NCI-H345 (cell line): ENCODE measurements around the gene FCGR3A.
"Not testable (repeated sequence)": the region's sequence is repeated elsewhere in the genome, so short reads cannot be mapped to it uniquely, and the experiment has no call there.

Experiments used
- DNase-seq: peaks from one replicate; lab custom pipeline; 2025; lab: John Stamatoyannopoulos, UW

Gene FCGR3A

GRCh38 chr1:161549652-161550051, at the start of gene FCGR3A:
Gene FCGR3A, minus strand, starts transcription at chr1:161549818. Its CDS starts 82 bp downstream, at chr1:161549736.
- no peak for DNase-seq

DNA sequence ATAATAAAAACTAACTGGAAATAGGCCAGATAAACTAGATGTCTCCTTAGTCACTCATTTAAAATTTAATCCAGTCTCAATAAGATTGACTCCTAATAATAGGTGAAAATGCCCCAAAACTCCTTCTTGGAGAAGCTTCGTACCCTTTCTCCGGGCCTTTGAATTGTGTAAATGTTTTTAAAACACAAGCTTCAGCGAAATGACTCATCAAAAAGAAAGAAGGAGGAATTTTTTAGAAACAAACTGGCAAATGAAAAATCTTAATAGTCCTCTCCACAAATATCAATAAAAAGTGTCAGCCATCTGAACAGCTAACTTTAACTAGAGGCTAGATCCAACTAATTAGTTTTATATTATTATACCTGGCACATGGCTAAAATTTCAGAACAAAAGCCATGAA, 47.5 kb upstream of the FCGR3A start:
- not testable (repeated sequence) for DNase-seq

- not testable (repeated sequence) for DNase-seq
Measured at GRCh38 chr1:161595583-161595982, 46.0 kb upstream of the FCGR3A start.

DNA sequence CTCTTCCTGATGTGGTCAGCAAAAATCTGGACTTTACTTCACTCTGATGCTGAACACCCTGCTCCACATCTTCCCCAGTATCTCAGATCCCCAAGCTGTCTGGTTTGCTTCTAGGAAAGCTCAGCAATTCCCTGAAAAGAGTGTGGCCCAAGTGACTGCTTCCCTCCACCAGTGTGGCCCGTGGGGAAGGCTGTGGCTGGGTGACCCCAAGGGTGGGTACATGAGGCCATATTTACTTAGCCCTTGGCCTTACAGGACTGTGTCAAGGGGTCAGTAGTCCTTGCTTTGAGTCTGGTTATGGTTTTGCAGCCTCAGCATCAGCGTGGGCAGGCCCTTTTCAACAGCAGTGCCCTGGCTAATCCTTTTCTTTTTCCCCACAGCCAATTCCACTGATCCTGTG, 45.6 kb upstream of the FCGR3A start:
- not testable (repeated sequence) for DNase-seq

GRCh38 chr1:161594269-161594984, 44.8 kb upstream of the FCGR3A start:
- not testable (repeated sequence) for DNase-seq

- DNase-seq = not testable (repeated sequence)
Measured at GRCh38 chr1:161593092-161593755, 43.6 kb upstream of the FCGR3A start.

- not testable (repeated sequence) for DNase-seq
Measured at GRCh38 chr1:161592586-161592985, 43.0 kb upstream of the FCGR3A start.

- not testable (repeated sequence) for DNase-seq
Measured at GRCh38 chr1:161589920-161590319, 40.3 kb upstream of the FCGR3A start.

GRCh38 chr1:161589365-161589764, 39.7 kb upstream of the FCGR3A start:
- not testable (repeated sequence) for DNase-seq

GRCh38 chr1:161588596-161588995, 39.0 kb upstream of the FCGR3A start:
- not testable (repeated sequence) for DNase-seq

DNA sequence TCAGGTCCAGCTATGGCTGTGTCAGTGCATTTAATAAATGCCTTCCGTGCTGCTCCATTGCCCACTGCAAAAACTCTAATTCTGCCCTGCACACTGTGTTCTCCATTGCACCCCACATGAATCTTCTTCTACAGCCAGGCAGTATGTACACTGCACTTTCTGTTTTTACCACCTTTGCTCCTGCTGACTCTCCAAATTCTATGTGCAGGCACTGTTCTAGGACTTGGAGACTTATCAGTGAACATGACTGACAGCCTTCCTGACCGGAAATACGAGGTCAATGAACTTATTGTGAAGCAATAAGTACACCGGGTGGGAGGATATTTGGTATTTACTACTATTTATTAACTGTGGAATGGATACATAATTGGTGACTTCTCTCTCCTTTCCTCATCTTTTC, 33.3 kb upstream of the FCGR3A start:
- not testable (repeated sequence) for DNase-seq

- not testable (repeated sequence) for DNase-seq
Measured at GRCh38 chr1:161580879-161581537, 31.4 kb upstream of the FCGR3A start.

GRCh38 chr1:161579856-161580507, 30.4 kb upstream of the FCGR3A start:
- DNase-seq = not testable (repeated sequence)

- DNase-seq = not testable (repeated sequence)
Measured at GRCh38 chr1:161576676-161577075, 27.1 kb upstream of the FCGR3A start.

- DNase-seq = not testable (repeated sequence)
Measured at GRCh38 chr1:161571703-161572102, 22.1 kb upstream of the FCGR3A start.

DNA sequence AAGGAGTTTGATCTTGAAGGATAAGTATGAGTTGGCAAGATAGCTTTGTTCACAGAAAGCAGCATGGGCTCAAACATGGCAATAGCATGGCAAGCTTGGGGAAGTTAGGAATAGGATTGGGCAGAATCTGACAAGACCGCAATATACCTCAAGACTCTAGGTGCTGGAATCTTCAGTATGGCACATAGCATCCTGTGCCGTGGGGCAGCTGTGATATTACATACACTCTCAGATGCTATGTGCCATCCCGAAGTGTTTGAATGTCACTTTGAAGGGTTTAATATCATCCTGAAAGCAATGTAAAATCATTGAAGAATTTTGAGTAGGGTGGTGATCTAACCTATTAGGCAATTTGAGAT, 17.0 kb upstream of the FCGR3A start:
- DNase-seq = not testable (repeated sequence)

DNA sequence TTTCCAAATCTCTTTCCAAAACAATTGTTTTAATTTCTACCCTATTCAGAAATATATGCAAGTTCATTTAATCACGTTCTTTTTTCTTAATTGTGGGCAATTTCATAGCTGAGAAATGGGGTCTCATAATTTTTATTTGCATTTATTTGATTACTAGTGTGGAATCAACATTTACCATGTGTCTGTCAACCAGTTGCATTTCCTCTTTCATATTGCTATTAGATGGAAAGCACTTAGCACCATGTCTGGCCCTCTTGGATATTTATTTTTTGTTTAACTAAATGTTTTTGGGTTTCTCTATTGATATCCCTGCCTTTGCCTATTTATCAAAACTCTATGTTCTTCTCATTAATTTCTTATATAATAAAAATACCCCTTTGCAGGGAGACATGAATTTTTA, 13.9 kb upstream of the FCGR3A start:
- DNase-seq = not testable (repeated sequence)

GRCh38 chr1:161562441-161562840, 12.8 kb upstream of the FCGR3A start:
- not testable (repeated sequence) for DNase-seq

- DNase-seq = not testable (repeated sequence)
Measured at GRCh38 chr1:161560960-161561715, 11.5 kb upstream of the FCGR3A start.

DNA sequence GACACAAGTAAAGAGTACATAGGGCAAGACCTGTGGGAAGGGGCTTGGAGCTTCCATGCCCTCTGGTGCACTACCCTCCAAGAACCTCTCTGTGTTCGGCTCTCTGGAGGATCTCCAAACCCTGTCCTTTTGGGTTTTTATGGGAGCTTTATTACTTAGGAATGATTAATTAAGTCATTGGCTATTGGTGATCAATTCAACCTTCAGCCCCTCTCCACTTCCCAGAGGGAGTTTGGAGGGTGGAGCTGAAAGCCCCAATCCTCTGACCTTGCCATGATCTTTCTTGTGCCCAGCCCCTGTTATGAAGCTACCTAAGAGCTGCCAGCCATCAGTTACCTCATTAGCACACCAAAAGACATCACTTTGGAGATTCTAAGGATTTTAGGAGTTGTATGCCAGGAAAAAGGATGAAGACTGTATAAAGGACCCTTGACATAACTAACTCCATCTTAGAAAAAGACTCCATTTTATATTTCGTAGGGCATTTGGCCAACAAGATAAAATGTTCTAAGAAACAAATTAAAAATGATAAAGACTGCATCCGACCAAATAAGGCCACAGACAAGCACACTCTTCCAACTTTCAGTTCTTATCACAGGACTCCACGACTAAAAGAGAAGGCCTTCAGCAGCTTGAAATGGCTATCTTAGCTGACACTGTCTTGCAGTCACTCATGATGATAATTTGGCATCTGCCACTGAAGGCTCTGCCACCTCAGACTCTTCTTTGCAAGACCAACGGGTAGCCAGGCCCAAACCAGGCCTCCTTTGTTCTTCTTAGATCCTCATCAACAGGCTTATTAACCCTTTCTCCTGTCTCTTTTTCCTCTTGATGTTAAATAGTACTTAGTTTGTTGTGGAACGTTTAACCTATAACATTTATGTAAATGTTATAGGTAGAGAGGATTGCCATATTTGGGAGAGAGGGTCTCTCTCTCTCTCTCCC, 8.2 kb upstream of the FCGR3A start:
- DNase-seq = not testable (repeated sequence)
